Measurements from ENCODE around the gene NABP2. TPM values are rescaled to one million over a fixed set of nuclear protein-coding genes. Genes with fewer than 3 reads are reported as not detected.

The NABP2 gene
- polyA plus RNA-seq, 1 donor (not counting 4 experiments of a cell fraction or from before 2014, with no cell fraction given): 53.5 TPM

DNA sequence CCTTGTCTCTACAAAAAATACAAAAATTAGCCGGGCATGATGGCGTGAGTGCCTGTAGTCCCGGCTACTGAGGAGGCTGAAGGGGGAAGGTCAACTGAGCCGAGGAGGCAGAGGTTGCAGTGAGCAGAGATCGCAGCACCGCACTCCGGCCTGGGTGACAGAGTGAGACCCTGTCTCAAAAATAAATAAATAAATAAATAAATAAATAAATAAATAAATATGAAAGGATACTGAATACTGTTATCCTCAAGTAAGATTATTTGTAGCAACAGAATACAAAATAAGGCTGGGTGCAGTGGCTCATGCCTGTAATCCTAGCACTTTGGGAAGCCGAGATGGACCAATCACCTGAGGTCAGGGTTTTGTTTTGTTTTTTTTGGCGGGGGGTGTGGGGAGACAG, 4.3 kb upstream of the NABP2 start:
- Histone ChIP-seq H3K27me3 (ENCODE audit: control insufficient read depth, extremely low read depth, insufficient read depth, low read length) (no peaks in the 10 kb centered on the region), H3K9ac (ENCODE audit: control insufficient read depth, extremely low read depth, insufficient read depth, low read length) (no peak overlapping the region), H3K9me3 (ENCODE audit: control insufficient read depth, low read depth, low read length) (no peaks in the 10 kb centered on the region), H4K20me1 (ENCODE audit: control insufficient read depth, extremely low read depth, insufficient read depth, low read length) (no peaks in the 10 kb centered on the region), H3K4me3 (ENCODE audit: control insufficient read depth in 2 of 3, extremely low read depth in 1 of 3, insufficient read depth in 2 of 3, low read depth in 1 of 3, low read length in 3 of 3) (no peak overlapping the region), H3K4me2 (ENCODE audit: control insufficient read depth, extremely low read depth, insufficient read depth, low read depth, low read length) (no peak overlapping the region), H3K36me3 (ENCODE audit: control insufficient read depth in 2 of 2, extremely low read depth in 1 of 2, insufficient read depth in 2 of 2, low read length in 2 of 2) (peaks cover 7 to 11% of the 10 kb centered on the region in 2 experiments), H3K79me2 (ENCODE audit: control insufficient read depth, insufficient read depth, low read length) (peaks cover 32% of the 10 kb centered on the region), H3K27ac (ENCODE audit: control insufficient read depth, insufficient read depth, low read length) (no peak overlapping the region), H2AFZ (ENCODE audit: control insufficient read depth, low read length) (no peak overlapping the region), H3K4me1 (ENCODE audit: control insufficient read depth, extremely low read depth, insufficient read depth, low read length) (peaks cover 20% of the 10 kb centered on the region), H3K9me1 (ENCODE audit: control insufficient read depth, extremely low read depth, insufficient read depth, low read length) (no peaks in the 10 kb centered on the region)
- no peak for DNase-seq (ENCODE audit: low read depth, low spot score)
- no peak for FAIRE-seq
- TF ChIP-seq EZH2 (IDR thresholded peaks at IDR 0.05; ENCODE audit: low read length) (no peak), CTCF (optimal IDR thresholded peaks at IDR 0.05 in 1 of 3, IDR thresholded peaks at IDR 0.05 in 1 of 3, conservative IDR thresholded peaks at IDR 0.05 in 1 of 3; ENCODE audit: extremely low read depth in 1 of 3, insufficient read depth in 2 of 3, low read length in 3 of 3) (no peak)
- dilution Hi-C loops (cut with MboI; ENCODE audit: extremely low pct_ligation_motif_present, low sequenced_read_pairs): no loop called here

DNA sequence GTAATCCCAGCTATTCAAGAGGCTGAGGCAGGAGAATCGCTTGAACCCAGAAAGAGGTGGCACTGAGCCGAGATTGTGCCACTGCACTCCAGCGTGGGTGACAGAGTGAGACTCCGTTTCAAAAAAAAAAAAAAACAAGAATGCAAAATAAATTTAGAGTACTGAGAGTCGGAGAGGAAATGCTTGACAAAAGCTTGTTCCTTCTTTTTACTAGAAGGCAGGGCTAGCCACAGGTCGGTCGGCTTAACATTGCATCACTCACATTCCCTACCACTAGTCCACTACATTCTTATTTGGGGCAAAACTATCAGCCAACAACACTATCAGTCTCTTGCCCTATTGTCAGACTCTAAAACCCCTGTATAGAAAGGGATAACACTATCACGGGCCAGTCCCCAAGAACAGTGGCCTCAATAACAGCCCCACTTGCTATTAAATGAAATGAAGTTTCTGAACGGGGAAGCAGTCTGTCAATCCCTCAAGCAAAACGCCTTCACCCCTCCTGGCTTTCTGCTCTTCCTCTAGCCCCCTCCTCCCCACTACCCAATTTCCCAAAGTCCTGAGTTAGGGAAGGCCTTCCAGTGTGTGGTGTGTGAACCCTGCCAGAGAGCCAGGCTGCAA, 3.4 kb upstream of the NABP2 start:
- Histone ChIP-seq H3K27ac (ENCODE audit: control insufficient read depth, insufficient read depth, low read length) (peak overlapping the region; percentile 84), H3K9me1 (ENCODE audit: control insufficient read depth, extremely low read depth, insufficient read depth, low read length) (no peaks in the 10 kb centered on the region), H4K20me1 (ENCODE audit: control insufficient read depth, extremely low read depth, insufficient read depth, low read length) (no peaks in the 10 kb centered on the region), H3K4me2 (ENCODE audit: control insufficient read depth, extremely low read depth, insufficient read depth, low read depth, low read length) (peak overlapping the region; percentile 98), H3K9ac (ENCODE audit: control insufficient read depth, extremely low read depth, insufficient read depth, low read length) (peak overlapping the region; percentile 92), H3K36me3 (ENCODE audit: control insufficient read depth in 2 of 2, extremely low read depth in 1 of 2, insufficient read depth in 2 of 2, low read length in 2 of 2) (peaks cover 4 to 7% of the 10 kb centered on the region in 2 experiments), H3K4me3 (ENCODE audit: control insufficient read depth in 2 of 3, extremely low read depth in 1 of 3, insufficient read depth in 2 of 3, low read depth in 1 of 3, low read length in 3 of 3) (peak overlapping the region; percentile 89 to 98 (median 94)), H2AFZ (ENCODE audit: control insufficient read depth, low read length) (peak overlapping the region; percentile 94), H3K27me3 (ENCODE audit: control insufficient read depth, extremely low read depth, insufficient read depth, low read length) (no peaks in the 10 kb centered on the region), H3K4me1 (ENCODE audit: control insufficient read depth, extremely low read depth, insufficient read depth, low read length) (peaks cover 24% of the 10 kb centered on the region), H3K79me2 (ENCODE audit: control insufficient read depth, insufficient read depth, low read length) (peaks cover 32% of the 10 kb centered on the region), H3K9me3 (ENCODE audit: control insufficient read depth, low read depth, low read length) (no peaks in the 10 kb centered on the region)
- dilution Hi-C loops (cut with MboI; ENCODE audit: extremely low pct_ligation_motif_present, low sequenced_read_pairs): no loop called here
- DNase-seq (ENCODE audit: low read depth, low spot score) (no peak), FAIRE-seq (no peak)
- no peak for TF ChIP-seq EZH2 (IDR thresholded peaks at IDR 0.05; ENCODE audit: low read length)
- TF ChIP-seq CTCF (optimal IDR thresholded peaks at IDR 0.05 in 1 of 3, IDR thresholded peaks at IDR 0.05 in 1 of 3, conservative IDR thresholded peaks at IDR 0.05 in 1 of 3; ENCODE audit: extremely low read depth in 1 of 3, insufficient read depth in 2 of 3, low read length in 3 of 3): no peak

All from keratinocyte (primary cell).